ENCODE measurements around the gene NUDT16.

Gene NUDT16

GRCh38 chr3:131381445-131382291, at the start of gene NUDT16:
TSS of gene NUDT16 (plus strand) at chr3:131381774. CDS start at chr3:131381805, 31 bp downstream.
- Histone ChIP-seq H3K4me3 (ENCODE audit: low read depth in 1 of 2, low read length in 2 of 2) (peak within 1 kb of the TSS; percentile 86 to 94), H3K36me3 (ENCODE audit: insufficient read depth, low read length) (peaks cover 19% of the 10 kb centered on the region), H3K4me1 (ENCODE audit: insufficient read depth, low read length) (peaks cover 15% of the 10 kb centered on the region), H3K9me3 (ENCODE audit: low read length) (no peaks in the 10 kb centered on the region), H3K9ac (ENCODE audit: low read length) (peak within 1 kb of the TSS; percentile 83), H3K27ac (ENCODE audit: low read depth, low read length) (peak within 1 kb of the TSS; percentile 75), H3K27me3 (ENCODE audit: control insufficient read depth in 1 of 2, insufficient read depth in 2 of 2, low read length in 2 of 2) (no peaks in the 10 kb centered on the region)

GRCh38 chr3:131338948-131339640, 42.5 kb upstream of the NUDT16 start:
- H3K36me3 ChIP-seq (ENCODE audit: insufficient read depth, low read length), result no peaks in the 10 kb centered on the region
- no peaks in the 10 kb centered on the region for H3K27me3 ChIP-seq (ENCODE audit: control insufficient read depth in 1 of 2, insufficient read depth in 2 of 2, low read length in 2 of 2)
- H3K9ac ChIP-seq (ENCODE audit: low read length), result no peak overlapping the region
- no peaks in the 10 kb centered on the region for H3K9me3 ChIP-seq (ENCODE audit: low read length)
- H3K4me1 ChIP-seq (ENCODE audit: insufficient read depth, low read length), result no peaks in the 10 kb centered on the region
- H3K4me3 ChIP-seq (ENCODE audit: low read depth in 1 of 2, low read length in 2 of 2), result no peak overlapping the region
- H3K27ac ChIP-seq (ENCODE audit: low read depth, low read length), result no peak overlapping the region

GRCh38 chr3:131341761-131342160, 39.8 kb upstream of the NUDT16 start:
- no peak overlapping the region for H3K4me3 ChIP-seq (ENCODE audit: low read depth in 1 of 2, low read length in 2 of 2)
- no peaks in the 10 kb centered on the region for H3K4me1 ChIP-seq (ENCODE audit: insufficient read depth, low read length)
- no peaks in the 10 kb centered on the region for H3K36me3 ChIP-seq (ENCODE audit: insufficient read depth, low read length)
- H3K27ac ChIP-seq (ENCODE audit: low read depth, low read length), result no peak overlapping the region
- no peak overlapping the region for H3K9ac ChIP-seq (ENCODE audit: low read length)
- no peaks in the 10 kb centered on the region for H3K27me3 ChIP-seq (ENCODE audit: control insufficient read depth in 1 of 2, insufficient read depth in 2 of 2, low read length in 2 of 2)
- no peaks in the 10 kb centered on the region for H3K9me3 ChIP-seq (ENCODE audit: low read length)

GRCh38 chr3:131348911-131349310, 32.7 kb upstream of the NUDT16 start:
- Histone ChIP-seq H3K36me3 (ENCODE audit: insufficient read depth, low read length) (no peaks in the 10 kb centered on the region), H3K27me3 (ENCODE audit: control insufficient read depth in 1 of 2, insufficient read depth in 2 of 2, low read length in 2 of 2) (no peaks in the 10 kb centered on the region), H3K9ac (ENCODE audit: low read length) (no peak overlapping the region), H3K4me3 (ENCODE audit: low read depth in 1 of 2, low read length in 2 of 2) (no peak overlapping the region), H3K9me3 (ENCODE audit: low read length) (no peaks in the 10 kb centered on the region), H3K4me1 (ENCODE audit: insufficient read depth, low read length) (no peaks in the 10 kb centered on the region), H3K27ac (ENCODE audit: low read depth, low read length) (no peak overlapping the region)

GRCh38 chr3:131349454-131349853, 32.1 kb upstream of the NUDT16 start:
- no peak overlapping the region for H3K4me3 ChIP-seq (ENCODE audit: low read depth in 1 of 2, low read length in 2 of 2)
- H3K36me3 ChIP-seq (ENCODE audit: insufficient read depth, low read length), result no peaks in the 10 kb centered on the region
- H3K27ac ChIP-seq (ENCODE audit: low read depth, low read length), result no peak overlapping the region
- H3K9me3 ChIP-seq (ENCODE audit: low read length), result no peaks in the 10 kb centered on the region
- H3K9ac ChIP-seq (ENCODE audit: low read length), result no peak overlapping the region
- no peaks in the 10 kb centered on the region for H3K27me3 ChIP-seq (ENCODE audit: control insufficient read depth in 1 of 2, insufficient read depth in 2 of 2, low read length in 2 of 2)
- H3K4me1 ChIP-seq (ENCODE audit: insufficient read depth, low read length), result no peaks in the 10 kb centered on the region

GRCh38 chr3:131349946-131350347, 31.6 kb upstream of the NUDT16 start:
- Histone ChIP-seq H3K4me3 (ENCODE audit: low read depth in 1 of 2, low read length in 2 of 2) (no peak overlapping the region), H3K36me3 (ENCODE audit: insufficient read depth, low read length) (no peaks in the 10 kb centered on the region), H3K9me3 (ENCODE audit: low read length) (no peaks in the 10 kb centered on the region), H3K27me3 (ENCODE audit: control insufficient read depth in 1 of 2, insufficient read depth in 2 of 2, low read length in 2 of 2) (no peaks in the 10 kb centered on the region), H3K4me1 (ENCODE audit: insufficient read depth, low read length) (no peaks in the 10 kb centered on the region), H3K27ac (ENCODE audit: low read depth, low read length) (no peak overlapping the region), H3K9ac (ENCODE audit: low read length) (no peak overlapping the region)

- H3K4me1 ChIP-seq (ENCODE audit: insufficient read depth, low read length), result no peaks in the 10 kb centered on the region
- H3K9me3 ChIP-seq (ENCODE audit: low read length), result no peaks in the 10 kb centered on the region
- no peaks in the 10 kb centered on the region for H3K27me3 ChIP-seq (ENCODE audit: control insufficient read depth in 1 of 2, insufficient read depth in 2 of 2, low read length in 2 of 2)
- no peaks in the 10 kb centered on the region for H3K36me3 ChIP-seq (ENCODE audit: insufficient read depth, low read length)
- H3K27ac ChIP-seq (ENCODE audit: low read depth, low read length), result no peak overlapping the region
- H3K4me3 ChIP-seq (ENCODE audit: low read depth in 1 of 2, low read length in 2 of 2), result no peak overlapping the region
- H3K9ac ChIP-seq (ENCODE audit: low read length), result no peak overlapping the region
Observed at GRCh38 chr3:131350506-131350905, 31.1 kb upstream of the NUDT16 start.

- Histone ChIP-seq H3K4me3 (ENCODE audit: low read depth in 1 of 2, low read length in 2 of 2) (no peak overlapping the region), H3K27ac (ENCODE audit: low read depth, low read length) (no peak overlapping the region)
Observed at GRCh38 chr3:131353016-131353877, 28.3 kb upstream of the NUDT16 start.

GRCh38 chr3:131353986-131354385, 27.6 kb upstream of the NUDT16 start:
- H3K36me3 ChIP-seq (ENCODE audit: insufficient read depth, low read length), result no peaks in the 10 kb centered on the region
- no peak overlapping the region for H3K27ac ChIP-seq (ENCODE audit: low read depth, low read length)
- H3K27me3 ChIP-seq (ENCODE audit: control insufficient read depth in 1 of 2, insufficient read depth in 2 of 2, low read length in 2 of 2), result no peaks in the 10 kb centered on the region
- no peak overlapping the region for H3K4me3 ChIP-seq (ENCODE audit: low read depth in 1 of 2, low read length in 2 of 2)
- H3K9me3 ChIP-seq (ENCODE audit: low read length), result no peaks in the 10 kb centered on the region
- H3K4me1 ChIP-seq (ENCODE audit: insufficient read depth, low read length), result no peaks in the 10 kb centered on the region
- H3K9ac ChIP-seq (ENCODE audit: low read length), result no peak overlapping the region

More at GRCh38 chr3:131353016-131353877, 28.3 kb upstream of the NUDT16 start:
- Histone ChIP-seq H3K9ac (ENCODE audit: low read length) (no peak overlapping the region), H3K27me3 (ENCODE audit: control insufficient read depth in 1 of 2, insufficient read depth in 2 of 2, low read length in 2 of 2) (no peaks in the 10 kb centered on the region), H3K36me3 (ENCODE audit: insufficient read depth, low read length) (no peaks in the 10 kb centered on the region), H3K4me1 (ENCODE audit: insufficient read depth, low read length) (no peaks in the 10 kb centered on the region), H3K9me3 (ENCODE audit: low read length) (no peaks in the 10 kb centered on the region)

GRCh38 chr3:131356006-131356595, 25.5 kb upstream of the NUDT16 start:
- Histone ChIP-seq H3K27ac (ENCODE audit: low read depth, low read length) (no peak overlapping the region), H3K27me3 (ENCODE audit: control insufficient read depth in 1 of 2, insufficient read depth in 2 of 2, low read length in 2 of 2) (no peaks in the 10 kb centered on the region), H3K9me3 (ENCODE audit: low read length) (no peaks in the 10 kb centered on the region)

GRCh38 chr3:131357275-131357674, 24.3 kb upstream of the NUDT16 start:
- Histone ChIP-seq H3K4me3 (ENCODE audit: low read depth in 1 of 2, low read length in 2 of 2) (no peak overlapping the region), H3K4me1 (ENCODE audit: insufficient read depth, low read length) (peaks cover 2% of the 10 kb centered on the region), H3K9ac (ENCODE audit: low read length) (no peak overlapping the region), H3K27me3 (ENCODE audit: control insufficient read depth in 1 of 2, insufficient read depth in 2 of 2, low read length in 2 of 2) (no peaks in the 10 kb centered on the region), H3K27ac (ENCODE audit: low read depth, low read length) (no peak overlapping the region), H3K36me3 (ENCODE audit: insufficient read depth, low read length) (no peaks in the 10 kb centered on the region), H3K9me3 (ENCODE audit: low read length) (no peaks in the 10 kb centered on the region)

More at GRCh38 chr3:131356006-131356595, 25.5 kb upstream of the NUDT16 start:
- Histone ChIP-seq H3K4me1 (ENCODE audit: insufficient read depth, low read length) (no peaks in the 10 kb centered on the region), H3K9ac (ENCODE audit: low read length) (no peak overlapping the region), H3K4me3 (ENCODE audit: low read depth in 1 of 2, low read length in 2 of 2) (no peak overlapping the region), H3K36me3 (ENCODE audit: insufficient read depth, low read length) (no peaks in the 10 kb centered on the region)

All from muscle layer of colon (tissue), 2 donors.